Thyroid gland (tissue), 4 donors: ENCODE measurements around the gene MAP7.

Experiments
- POLR2A ChIP-seq, 2 donors: fragments of 450-650 bp; IDR thresholded peaks; one replicate each; pipeline ENCODE4 v1.6.1; 2017; ENCODE audit warnings: antibody characterized with exemption in 2 of 2, mild to moderate bottlenecking in 2 of 2, moderate library complexity in 1 of 2
- TF ChIP-seq, protein P1 (sequence below), 6 experiments: fragments of 200-600 bp in 3 of 6; fragments of 450-650 bp in 3 of 6; sonication (generic) in 3 of 6; IDR thresholded peaks; one replicate each; pipeline ENCODE4 v1.5.1; 2016 to 2019; ENCODE audit warnings: antibody characterized with exemption in 6 of 6, mild to moderate bottlenecking in 2 of 6, inconsistent platforms in 1 of 6, moderate library complexity in 1 of 6

DNA sequence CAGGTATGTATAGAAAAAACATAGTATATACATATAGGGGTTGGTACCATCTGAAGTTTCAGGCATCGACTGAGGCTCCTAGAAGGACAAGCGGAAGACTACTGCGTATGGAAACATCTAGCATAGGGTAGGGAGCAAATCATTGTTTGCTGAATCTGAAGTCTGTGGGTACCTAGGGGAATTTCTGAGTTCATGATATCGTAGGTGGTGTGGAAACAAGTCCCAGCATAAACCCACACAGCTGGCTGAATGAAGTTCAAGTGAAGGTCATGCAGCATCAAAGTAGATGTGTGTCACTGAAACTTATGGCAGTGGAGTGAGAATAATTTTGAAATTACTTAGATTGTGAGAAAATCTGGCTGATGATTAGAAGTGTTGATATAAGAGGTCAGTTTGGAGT lies 39.4 kb downstream of the MAP7 start:
- TF ChIP-seq POLR2A (IDR thresholded peaks at IDR 0.05) = no peak
- TF ChIP-seq, protein P1, sequence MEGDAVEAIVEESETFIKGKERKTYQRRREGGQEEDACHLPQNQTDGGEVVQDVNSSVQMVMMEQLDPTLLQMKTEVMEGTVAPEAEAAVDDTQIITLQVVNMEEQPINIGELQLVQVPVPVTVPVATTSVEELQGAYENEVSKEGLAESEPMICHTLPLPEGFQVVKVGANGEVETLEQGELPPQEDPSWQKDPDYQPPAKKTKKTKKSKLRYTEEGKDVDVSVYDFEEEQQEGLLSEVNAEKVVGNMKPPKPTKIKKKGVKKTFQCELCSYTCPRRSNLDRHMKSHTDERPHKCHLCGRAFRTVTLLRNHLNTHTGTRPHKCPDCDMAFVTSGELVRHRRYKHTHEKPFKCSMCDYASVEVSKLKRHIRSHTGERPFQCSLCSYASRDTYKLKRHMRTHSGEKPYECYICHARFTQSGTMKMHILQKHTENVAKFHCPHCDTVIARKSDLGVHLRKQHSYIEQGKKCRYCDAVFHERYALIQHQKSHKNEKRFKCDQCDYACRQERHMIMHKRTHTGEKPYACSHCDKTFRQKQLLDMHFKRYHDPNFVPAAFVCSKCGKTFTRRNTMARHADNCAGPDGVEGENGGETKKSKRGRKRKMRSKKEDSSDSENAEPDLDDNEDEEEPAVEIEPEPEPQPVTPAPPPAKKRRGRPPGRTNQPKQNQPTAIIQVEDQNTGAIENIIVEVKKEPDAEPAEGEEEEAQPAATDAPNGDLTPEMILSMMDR (IDR thresholded peaks at IDR 0.05) = no peak
